ENCODE results near the gene BBS12. TPM values are rescaled to one million over a fixed set of nuclear protein-coding genes. Genes with fewer than 3 reads are reported as not detected.

BBS12 gene
- total RNA-seq, 4 donors from 2014 or later, result 10.3 to 15.2 (median 12.3) TPM

DNA sequence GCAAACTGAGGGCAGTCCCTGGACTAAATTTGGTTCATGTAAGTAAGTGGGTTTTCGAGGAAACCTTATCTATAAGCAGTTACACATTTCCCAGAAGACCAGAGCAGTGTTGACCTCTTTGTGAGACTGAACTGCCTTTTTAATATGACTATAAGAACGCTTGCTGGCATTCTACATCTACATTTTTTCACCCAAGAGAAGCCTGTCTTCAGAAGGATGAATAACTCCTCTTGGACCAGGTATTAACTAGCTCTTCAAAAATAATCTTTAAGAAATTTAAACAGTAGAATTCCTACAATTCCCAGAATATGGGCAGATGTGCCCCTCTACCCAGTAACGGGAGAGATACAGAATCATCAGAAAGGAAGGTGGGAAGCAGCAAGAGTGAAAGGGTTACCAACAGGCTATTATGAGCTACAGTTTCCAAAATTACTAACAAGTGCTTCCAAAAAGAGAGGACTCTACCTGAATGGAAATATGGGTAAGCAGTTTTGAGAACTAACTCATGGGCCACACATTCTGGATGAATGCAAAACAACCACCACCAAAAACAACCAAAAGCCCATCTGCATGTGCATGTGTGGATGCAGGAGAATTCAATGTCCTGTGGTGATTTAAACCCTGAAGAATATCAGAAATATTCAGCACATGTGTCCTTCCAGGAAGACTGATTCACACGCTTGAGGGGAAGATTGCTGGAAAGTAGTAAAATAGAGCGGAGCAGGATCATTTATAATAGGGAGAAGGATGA lies 17.4 kb downstream of the BBS12 start:
- H3K27ac ChIP-seq, result no peak overlapping the region
- no peaks in the 10 kb centered on the region for H3K27me3 ChIP-seq
- H3K36me3 ChIP-seq, result no peaks in the 10 kb centered on the region
- DNase-seq, result no peak
- no peak for TF ChIP-seq CTCF (IDR thresholded peaks at IDR 0.05)
- no peak for TF ChIP-seq POLR2A (IDR thresholded peaks at IDR 0.05)
- H3K4me1 ChIP-seq, result peaks cover 0 to under 1% of the 10 kb centered on the region in 2 donors
- no peaks in the 10 kb centered on the region for H3K9me3 ChIP-seq
- 85 to 93% methylated on average over 5 of the region's 5 CpGs for WGBS, 2 donors
- no peak overlapping the region for H3K4me3 ChIP-seq (replicated peaks in 1 of 3)
- intact Hi-C loops (cut with DNase I), result no loop called here

DNA sequence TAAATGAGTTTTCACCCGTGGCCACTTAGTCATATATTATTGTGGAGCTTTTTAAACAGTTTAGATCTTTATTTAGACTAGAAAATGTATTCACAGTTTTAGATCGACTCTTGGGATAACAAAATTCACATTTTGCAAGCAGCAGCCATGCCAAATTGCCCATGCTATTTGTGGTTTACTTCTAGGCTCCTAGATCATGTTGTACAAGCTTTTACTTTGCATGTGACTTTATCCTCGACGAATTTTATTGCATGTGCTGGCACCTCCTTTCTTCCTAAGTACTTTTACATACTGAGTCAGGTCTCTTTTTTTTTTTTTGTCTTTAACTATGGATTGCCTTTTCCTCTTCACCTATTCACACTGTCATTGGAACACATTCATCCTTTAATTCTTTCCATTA lies 23.2 kb downstream of the BBS12 start:
- Histone ChIP-seq H3K9me3 (no peaks in the 10 kb centered on the region), H3K27me3 (no peaks in the 10 kb centered on the region), H3K4me3 (replicated peaks in 1 of 3) (no peak overlapping the region), H3K36me3 (no peaks in the 10 kb centered on the region), H3K4me1 (no peaks in the 10 kb centered on the region), H3K27ac (no peak overlapping the region)
- no peak for DNase-seq
- TF ChIP-seq CTCF (IDR thresholded peaks at IDR 0.05) (no peak), POLR2A (IDR thresholded peaks at IDR 0.05) (no peak)
- intact Hi-C loops (cut with DNase I), result loop anchor here (5.0 kb wide), 1 partner anchor 177 kb away; no protein-coding TSS in a partner anchor
- WGBS, 2 donors, result 63 to 71% methylated on average over 4 of the region's 4 CpGs

DNA sequence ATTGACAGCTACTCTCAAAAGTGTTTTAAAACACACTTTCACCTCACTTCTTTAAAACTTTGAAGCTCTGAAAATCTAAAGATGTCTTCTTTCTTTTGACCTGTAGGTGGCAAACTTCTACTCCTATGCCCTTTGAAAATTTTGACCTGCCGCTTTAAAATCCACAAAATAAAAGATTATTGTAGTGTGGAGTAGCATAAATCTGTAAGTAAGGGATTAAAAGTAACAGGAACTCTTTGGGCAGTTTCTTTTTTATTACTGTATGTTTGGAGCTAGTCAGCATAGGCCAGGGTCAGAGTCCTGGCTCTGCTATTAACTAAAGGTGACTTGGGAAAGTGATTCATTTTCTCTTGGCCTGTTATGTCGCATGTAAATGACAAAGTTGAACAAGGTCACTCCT lies 25.5 kb downstream of the BBS12 start:
- Histone ChIP-seq H3K36me3 (no peaks in the 10 kb centered on the region), H3K4me1 (no peaks in the 10 kb centered on the region), H3K4me3 (replicated peaks in 1 of 3) (no peak overlapping the region), H3K27me3 (no peaks in the 10 kb centered on the region), H3K27ac (no peak overlapping the region), H3K9me3 (no peaks in the 10 kb centered on the region)
- intact Hi-C loops (cut with DNase I), result loop anchor here (5.0 kb wide), 1 partner anchor 174 kb away; no protein-coding TSS in a partner anchor
- WGBS, 2 donors, result 43 to 46% methylated on average over 2 of the region's 2 CpGs
- TF ChIP-seq CTCF (IDR thresholded peaks at IDR 0.05), result peak; percentile 29 to 72 (median 56)
- TF ChIP-seq POLR2A (IDR thresholded peaks at IDR 0.05), result no peak
- DNase-seq, result no peak

- TF ChIP-seq POLR2A (IDR thresholded peaks at IDR 0.05) (no peak), CTCF (IDR thresholded peaks at IDR 0.05) (no peak)
- Histone ChIP-seq H3K27me3 (no peaks in the 10 kb centered on the region), H3K4me3 (replicated peaks in 1 of 3) (no peak overlapping the region), H3K9me3 (no peaks in the 10 kb centered on the region), H3K4me1 (no peaks in the 10 kb centered on the region), H3K27ac (no peak overlapping the region), H3K36me3 (no peaks in the 10 kb centered on the region)
- 59 to 66% methylated on average over 3 of the region's 3 CpGs for WGBS, 2 donors
- DNase-seq, result no peak
- intact Hi-C loops (cut with DNase I), result loop anchor here (5.0 kb wide), 1 partner anchor 173 kb away; no protein-coding TSS in a partner anchor
These were observed 27.3 kb downstream of the BBS12 start for GRCh38 chr4:122759639-122760310.

- no peak for DNase-seq
These were observed 30.0 kb downstream of the BBS12 start for GRCh38 chr4:122762520-122762919.

More at GRCh38 chr4:122762520-122762919, 30.0 kb downstream of the BBS12 start:
- no peak for TF ChIP-seq CTCF (IDR thresholded peaks at IDR 0.05)
- TF ChIP-seq POLR2A (IDR thresholded peaks at IDR 0.05), result no peak
- no peak overlapping the region for H3K27ac ChIP-seq
- no peaks in the 10 kb centered on the region for H3K9me3 ChIP-seq
- H3K27me3 ChIP-seq, result no peaks in the 10 kb centered on the region
- no peaks in the 10 kb centered on the region for H3K36me3 ChIP-seq
- H3K4me1 ChIP-seq, result no peaks in the 10 kb centered on the region
- intact Hi-C loops (cut with DNase I), result no loop called here
- 64 to 67% methylated on average over 2 of the region's 2 CpGs for WGBS, 2 donors
- H3K4me3 ChIP-seq (replicated peaks in 1 of 3), result no peak overlapping the region
